Astrocyte (in vitro differentiated cells and primary cell): ENCODE measurements around the gene KIAA1217. TPM values are rescaled to one million over a fixed set of nuclear protein-coding genes. Genes with fewer than 3 reads are reported as not detected.

Experiments
- DNase-seq: peaks from one replicate; pipeline ENCODE4 v3.0.0-alpha.2; 2010; ENCODE audit warnings: low read depth
- FAIRE-seq: peaks from 2 replicates; lab custom pipeline; 2011; peaks lifted over from hg19 to GRCh38; lab: Jason Lieb, UNC
- H2AFZ ChIP-seq: 2 replicates; pipeline ENCODE4 v1.6.0; 2012; ENCODE audit warnings: low read depth, low read length, inconsistent platforms
- H3K27ac ChIP-seq: 2 replicates; pipeline ENCODE4 v1.5.1; 2011; ENCODE audit warnings: low read depth, low read length, inconsistent platforms
- H3K27me3 ChIP-seq: 2 replicates; pipeline ENCODE4 v1.6.0; 2011; ENCODE audit warnings: low read length, inconsistent platforms; ENCODE audit not compliant: insufficient read depth
- H3K36me3 ChIP-seq: 2 replicates; pipeline ENCODE4 v1.5.1; 2011; ENCODE audit warnings: low read length, inconsistent platforms; ENCODE audit not compliant: insufficient read depth
- H3K4me1 ChIP-seq: 2 replicates; pipeline ENCODE4 v1.5.1; 2011; ENCODE audit warnings: low read length, inconsistent platforms; ENCODE audit not compliant: insufficient read depth
- H3K4me2 ChIP-seq: 2 replicates; pipeline ENCODE4 v1.6.0; 2012; ENCODE audit warnings: low read length, inconsistent platforms
- H3K4me3 ChIP-seq: 2 replicates; pipeline ENCODE4 v1.5.1; 2011; ENCODE audit warnings: low read depth, mild to moderate bottlenecking, low read length, inconsistent platforms; ENCODE audit not compliant: insufficient read depth
- H3K79me2 ChIP-seq: 2 replicates; pipeline ENCODE4 v1.6.0; 2012; ENCODE audit warnings: mild to moderate bottlenecking, low read length, inconsistent platforms; ENCODE audit not compliant: insufficient read depth
- H3K9ac ChIP-seq: 2 replicates; pipeline ENCODE4 v1.6.0; 2012; ENCODE audit warnings: mild to moderate bottlenecking, low read length, inconsistent platforms
- H3K9me3 ChIP-seq: 2 replicates; pipeline ENCODE4 v1.5.1; 2012; ENCODE audit warnings: low read depth, mild to moderate bottlenecking, low read length, inconsistent platforms; ENCODE audit not compliant: insufficient read depth
- H4K20me1 ChIP-seq: 2 replicates; pipeline ENCODE4 v1.6.0; 2012; ENCODE audit warnings: low read length, inconsistent platforms; ENCODE audit not compliant: insufficient read depth
- H3K27ac Mint-ChIP-seq: one replicate; pipeline ENCODE4 v1.8.0; 2021; ENCODE audit warnings: mild to moderate bottlenecking, mixed read lengths; ENCODE audit not compliant: unreplicated experiment
- H3K27me3 Mint-ChIP-seq: one replicate; pipeline ENCODE4 v1.8.0; 2021; ENCODE audit warnings: low read depth, mixed read lengths; ENCODE audit not compliant: unreplicated experiment
- H3K36me3 Mint-ChIP-seq: one replicate; pipeline ENCODE4 v1.8.0; 2021; ENCODE audit warnings: low read depth, mixed read lengths; ENCODE audit not compliant: unreplicated experiment
- H3K4me1 Mint-ChIP-seq: one replicate; pipeline ENCODE4 v1.8.0; 2021; ENCODE audit warnings: low read depth, mixed read lengths; ENCODE audit not compliant: unreplicated experiment
- H3K4me3 Mint-ChIP-seq: one replicate; pipeline ENCODE4 v1.8.0; 2021; ENCODE audit warnings: mild to moderate bottlenecking, moderate library complexity, mixed read lengths; ENCODE audit not compliant: unreplicated experiment
- H3K9me3 Mint-ChIP-seq: one replicate; pipeline ENCODE4 v1.8.0; 2021; ENCODE audit warnings: mild to moderate bottlenecking, mixed read lengths; ENCODE audit not compliant: unreplicated experiment
- CTCF ChIP-seq: IDR thresholded peaks from 2 replicates; pipeline ENCODE4 v1.5.1; 2011; ENCODE audit warnings: low read depth, mild to moderate bottlenecking, inconsistent platforms, low read length, moderate library complexity; ENCODE audit not compliant: insufficient read depth
- EZH2 ChIP-seq: IDR thresholded peaks from 2 replicates; pipeline ENCODE4 v1.6.1; 2012; ENCODE audit warnings: mild to moderate bottlenecking, low read length, inconsistent platforms; ENCODE audit not compliant: insufficient read depth
- total RNA-seq: library from RNA; stranded (reverse); gene quantifications from 2 replicates; pipeline ENCODE4 v1.2.1, GENCODE V29; 2021

Gene KIAA1217
- total RNA-seq, 1 donor from 2014 or later, result 31.8 TPM

GRCh38 chr10:24320373-24320772 is 111.4 kb downstream of the KIAA1217 start:
- Mint-ChIP-seq H3K36me3 (no peaks in the 10 kb centered on the region), H3K27me3 (no peaks in the 10 kb centered on the region), H3K27ac (no peak overlapping the region), H3K4me1 (peaks cover 5% of the 10 kb centered on the region), H3K9me3 (no peaks in the 10 kb centered on the region), H3K4me3 (no peak overlapping the region)
- H3K9me3 ChIP-seq, result no peaks in the 10 kb centered on the region
- H3K4me3 ChIP-seq, result no peak overlapping the region
- no peak for TF ChIP-seq CTCF
- TF ChIP-seq EZH2, result no peak
- peaks cover 7% of the 10 kb centered on the region for H3K4me1 ChIP-seq
- H3K27ac ChIP-seq, result no peak overlapping the region
- no peaks in the 10 kb centered on the region for H3K79me2 ChIP-seq
- H3K27me3 ChIP-seq, result no peaks in the 10 kb centered on the region
- H4K20me1 ChIP-seq, result no peaks in the 10 kb centered on the region
- DNase-seq (no peak), FAIRE-seq (no peak)
- no peak overlapping the region for H3K9ac ChIP-seq
- no peak overlapping the region for H2AFZ ChIP-seq
- no peaks in the 10 kb centered on the region for H3K36me3 ChIP-seq
- no peak overlapping the region for H3K4me2 ChIP-seq

- TF ChIP-seq CTCF, result no peak
- TF ChIP-seq EZH2, result no peak
- Histone ChIP-seq H2AFZ (no peak overlapping the region), H3K9me3 (peaks cover 5% of the 10 kb centered on the region), H3K4me2 (no peak overlapping the region), H3K27me3 (no peaks in the 10 kb centered on the region), H3K36me3 (no peaks in the 10 kb centered on the region), H3K79me2 (peaks cover 6% of the 10 kb centered on the region), H3K4me1 (no peaks in the 10 kb centered on the region), H3K4me3 (no peak overlapping the region), H3K9ac (no peak overlapping the region), H3K27ac (no peak overlapping the region), H4K20me1 (no peaks in the 10 kb centered on the region)
- H3K9me3 Mint-ChIP-seq, result peaks cover 4% of the 10 kb centered on the region
- no peak overlapping the region for H3K4me3 Mint-ChIP-seq
- H3K4me1 Mint-ChIP-seq, result no peaks in the 10 kb centered on the region
- FAIRE-seq, result no peak
- H3K27ac Mint-ChIP-seq, result no peak overlapping the region
- no peak for DNase-seq
- H3K27me3 Mint-ChIP-seq, result no peaks in the 10 kb centered on the region
- peaks cover 1% of the 10 kb centered on the region for H3K36me3 Mint-ChIP-seq
Observed at GRCh38 chr10:24324651-24325050, 115.7 kb downstream of the KIAA1217 start.

- TF ChIP-seq CTCF, result no peak
- no peak for TF ChIP-seq EZH2
- H3K27ac ChIP-seq, result no peak overlapping the region
- peak overlapping the region; percentile 18 for H3K4me2 ChIP-seq
- no peaks in the 10 kb centered on the region for H4K20me1 ChIP-seq
- H3K27me3 ChIP-seq, result no peaks in the 10 kb centered on the region
- DNase-seq (peak; percentile 70), FAIRE-seq (peak; percentile 5)
- peaks cover 1% of the 10 kb centered on the region for H3K36me3 Mint-ChIP-seq
- H3K9me3 ChIP-seq, result peaks cover 5% of the 10 kb centered on the region
- no peaks in the 10 kb centered on the region for H3K27me3 Mint-ChIP-seq
- no peak overlapping the region for H3K4me3 ChIP-seq
- H3K27ac Mint-ChIP-seq, result no peak overlapping the region
- no peak overlapping the region for H3K4me3 Mint-ChIP-seq
- peaks cover 11% of the 10 kb centered on the region for H3K4me1 ChIP-seq
- H2AFZ ChIP-seq, result no peak overlapping the region
- no peaks in the 10 kb centered on the region for H3K36me3 ChIP-seq
- H3K4me1 Mint-ChIP-seq, result peaks cover 10% of the 10 kb centered on the region
- peaks cover 6% of the 10 kb centered on the region for H3K79me2 ChIP-seq
- no peak overlapping the region for H3K9ac ChIP-seq
- H3K9me3 Mint-ChIP-seq, result peaks cover 4% of the 10 kb centered on the region
Observed at GRCh38 chr10:24331457-24331856, 122.5 kb downstream of the KIAA1217 start.
